SK-N-SH treated with all-trans-retinoic acid at 6 μM for 48 hours (cell line): ENCODE results near the gene RBMY1D.

Experiments used
- ARNTL ChIP-seq: fragments of 450-650 bp; formaldehyde crosslinking; IDR thresholded peaks from 2 replicates; pipeline ENCODE4 v1.5.0; 2020; ENCODE audit warnings: low read depth, mild to moderate bottlenecking, moderate library complexity, borderline replicate concordance
- BACH2 ChIP-seq: fragments of 250-450 bp; sonication (Bioruptor Pico); IDR thresholded peaks from 2 replicates; pipeline ENCODE4 v1.9.0; 2021; ENCODE audit warnings: mild to moderate bottlenecking, borderline replicate concordance
- CREB5 ChIP-seq: fragments of 250-450 bp; sonication (Bioruptor Pico); IDR thresholded peaks from 2 replicates; pipeline ENCODE4 v1.5.1; 2020; ENCODE audit warnings: low read depth, mild to moderate bottlenecking, moderate library complexity
- CSDC2 ChIP-seq: fragments of 250-450 bp; sonication (Bioruptor Pico); IDR thresholded peaks from 2 replicates; pipeline ENCODE4 v1.5.0; 2020; ENCODE audit warnings: mild to moderate bottlenecking, moderate library complexity
- PATZ1 ChIP-seq: fragments of 250-450 bp; sonication (Bioruptor Pico); IDR thresholded peaks from 2 replicates; pipeline ENCODE4 v1.8.0; 2020; ENCODE audit warnings: mild to moderate bottlenecking, moderate library complexity, borderline replicate concordance
- RARB ChIP-seq: fragments of 250-450 bp; sonication (Bioruptor Pico); IDR thresholded peaks from 2 replicates; pipeline ENCODE4 v1.8.0; 2021; ENCODE audit warnings: mild to moderate bottlenecking, moderate library complexity
- TCF4 ChIP-seq: fragments of 250-450 bp; sonication (Bioruptor Pico); IDR thresholded peaks from 2 replicates; pipeline ENCODE4 v1.8.0; 2021; ENCODE audit warnings: mild to moderate bottlenecking, moderate library complexity, borderline replicate concordance
- TOX ChIP-seq: fragments of 250-450 bp; sonication (Bioruptor Pico); IDR thresholded peaks from 2 replicates; pipeline ENCODE4 v1.8.0; 2021; ENCODE audit warnings: mild to moderate bottlenecking, moderate library complexity, borderline replicate concordance
- ZFP3 ChIP-seq: fragments of 250-450 bp; sonication (Bioruptor Pico); IDR thresholded peaks from 2 replicates; pipeline ENCODE4 v1.5.0; 2020; ENCODE audit warnings: mild to moderate bottlenecking, moderate library complexity
- ZFP30 ChIP-seq: fragments of 450-650 bp; formaldehyde crosslinking; IDR thresholded peaks from 2 replicates; pipeline ENCODE4 v1.5.0; 2022; ENCODE audit warnings: mild to moderate bottlenecking, moderate library complexity
- ZNF70 ChIP-seq: fragments of 450-650 bp; formaldehyde crosslinking; IDR thresholded peaks from 2 replicates; pipeline ENCODE4 v1.5.0; 2020; ENCODE audit warnings: mild to moderate bottlenecking, moderate library complexity
- ZNF8 ChIP-seq: fragments of 450-650 bp; formaldehyde crosslinking; IDR thresholded peaks from 2 replicates; pipeline ENCODE4 v1.5.0; 2020; ENCODE audit warnings: mild to moderate bottlenecking, moderate library complexity

GRCh38 chrY:21845481-21845880 is 48.8 kb downstream of the RBMY1D start:
- TF ChIP-seq ARNTL (no peak), CREB5 (no peak), PATZ1 (CRISPR knock-in tag) (no peak), ZNF70 (CRISPR knock-in tag) (no peak), TOX (CRISPR knock-in tag) (no peak), ZFP30 (CRISPR knock-in tag) (no peak), TCF4 (no peak), ZNF8 (no peak), RARB (CRISPR knock-in tag) (no peak), BACH2 (no peak), ZFP3 (CRISPR knock-in tag) (no peak), CSDC2 (no peak)
